Measurements from ENCODE around the gene KCNG2. TPM values are rescaled to one million over a fixed set of nuclear protein-coding genes. Genes with fewer than 3 reads are reported as not detected.

KCNG2 gene
- total and polyA plus RNA-seq, 2 of the 8 experiments (the other 6 are each of a cell fraction or from before 2014, with no cell fraction given) = 0.19 to 0.74 TPM

DNA sequence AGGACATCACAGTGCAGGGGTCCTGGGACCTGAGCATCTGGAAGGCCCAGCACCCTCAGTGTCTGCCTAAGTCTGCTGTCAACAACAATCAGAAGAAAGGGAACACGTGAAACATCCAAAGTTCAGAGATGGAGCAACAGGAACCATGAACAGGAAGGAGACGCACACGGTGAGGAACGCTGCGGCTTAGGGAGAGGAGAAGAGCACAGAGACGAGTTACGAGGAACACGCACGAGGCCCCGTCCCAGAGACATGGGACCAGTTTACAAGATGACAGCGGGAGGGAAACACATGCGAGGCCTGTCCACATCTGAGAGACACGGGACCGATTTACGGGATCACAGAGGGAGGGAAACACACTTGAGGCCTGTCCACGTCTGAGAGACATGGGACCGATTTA is 2.9 kb upstream of the KCNG2 start (continued):
- TF ChIP-seq RNF2 (IDR thresholded peaks at IDR 0.05; ENCODE audit: borderline replicate concordance, low read depth, low read length, missing control alignments, poor library complexity, severe bottlenecking) (no peak), EP300 (IDR thresholded peaks at IDR 0.05; ENCODE audit: borderline replicate concordance in 1 of 2, low read depth in 2 of 2, low read length in 2 of 2) (no peak), JUND (IDR thresholded peaks at IDR 0.05; ENCODE audit: low read length) (no peak)

All from H1 (cell line).